Astrocyte of the spinal cord (primary cell): ENCODE data around the gene SLC39A5.
"Not testable (repeated sequence)": the region's sequence is repeated elsewhere in the genome, so short reads cannot be mapped to it uniquely, and the experiment has no call there.

Source experiments
- DNase-seq: peaks from one replicate; pipeline ENCODE4 v3.0.0; 2011; ENCODE audit warnings: low read depth, low spot score
- H3K4me3 ChIP-seq: 2 replicates; pipeline ENCODE4 v1.5.1; 2011; ENCODE audit warnings: low read depth, mild to moderate bottlenecking, low read length, moderate library complexity
- CTCF ChIP-seq: IDR thresholded peaks from 2 replicates; pipeline ENCODE4 v1.5.1; 2012; ENCODE audit warnings: low read depth, mild to moderate bottlenecking, low read length, inconsistent platforms
- in situ Hi-C: cut with HindIII; loops from 2 replicates; pipeline ENCODE4 v1.10.0; 2017; ENCODE audit warnings: low sequenced_read_pairs

SLC39A5 gene

GRCh38 chr12:56189918-56190694 lies 39.7 kb upstream of the SLC39A5 start:
- in situ Hi-C loops: no loop called here
- no peak for TF ChIP-seq CTCF
- H3K4me3 ChIP-seq: peak overlapping the region; percentile 77
- peak; percentile 88 for DNase-seq

GRCh38 chr12:56190695-56191155 lies 39.1 kb upstream of the SLC39A5 start:
- in situ Hi-C loops: no loop called here
- peak overlapping the region; percentile 77 for H3K4me3 ChIP-seq
- no peak for DNase-seq
- no peak for TF ChIP-seq CTCF

- no peak for DNase-seq
- no peak overlapping the region for H3K4me3 ChIP-seq
- in situ Hi-C loops: no loop called here
- no peak for TF ChIP-seq CTCF
These were observed 37.3 kb upstream of the SLC39A5 start for GRCh38 chr12:56192582-56192981.

- in situ Hi-C loops: no loop called here
- DNase-seq: peak; percentile 89
- no peak overlapping the region for H3K4me3 ChIP-seq
- peak; percentile 74 for TF ChIP-seq CTCF
These were observed 36.7 kb upstream of the SLC39A5 start for GRCh38 chr12:56193025-56193578.

- H3K4me3 ChIP-seq, in situ Hi-C loops: not testable (repeated sequence)
- peak; percentile 77 for DNase-seq
These were observed 32.9 kb upstream of the SLC39A5 start for GRCh38 chr12:56196818-56197550.

- no peak overlapping the region for H3K4me3 ChIP-seq
- DNase-seq: no peak
- in situ Hi-C loops: no loop called here
- no peak for TF ChIP-seq CTCF
These were observed 31.8 kb upstream of the SLC39A5 start for GRCh38 chr12:56197921-56198635.
